Keratinocyte (primary cell): ENCODE results near the gene MTMR2.

Source experiments
- CTCF ChIP-seq, 3 experiments: IDR thresholded peaks in 1 of 3; conservative IDR thresholded peaks in 1 of 3; optimal IDR thresholded peaks in 1 of 3; 2 replicates in 2 of 3; 3 replicates in 1 of 3; pipeline versions ENCODE3 to v1.5.1; 2011; ENCODE audit warnings: low read length in 3 of 3, mild to moderate bottlenecking in 3 of 3, moderate library complexity in 2 of 3, control low read depth in 1 of 3, inconsistent platforms in 1 of 3; ENCODE audit not compliant: insufficient read depth in 2 of 3; ENCODE audit errors: extremely low read depth in 1 of 3
- EZH2 ChIP-seq: IDR thresholded peaks from one replicate; pipeline ENCODE4 v1.6.1; 2012; ENCODE audit warnings: inconsistent platforms, mild to moderate bottlenecking, low read length, moderate library complexity

- TF ChIP-seq CTCF (optimal IDR thresholded peaks at IDR 0.05 in 1 of 3, IDR thresholded peaks at IDR 0.05 in 1 of 3, conservative IDR thresholded peaks at IDR 0.05 in 1 of 3; ENCODE audit: extremely low read depth in 1 of 3, insufficient read depth in 2 of 3, low read length in 3 of 3) (no peak), EZH2 (no peak)
Observed at GRCh38 chr11:95925011-95925410, 1.1 kb upstream of the MTMR2 start.
